ENCODE measurements around the gene P3H1.

P3H1 gene

GRCh38 chr1:42777852-42778251 lies 11.0 kb upstream of the P3H1 start:
- H3K36me3 ChIP-seq (ENCODE audit: control insufficient read depth in 2 of 2, insufficient read depth in 1 of 2, low read length in 2 of 2): peaks cover 11 to 93% of the 10 kb centered on the region in 2 experiments; a peak in 2 of 3 replicates
- H3K9me3 ChIP-seq (ENCODE audit: control insufficient read depth, insufficient read depth, low read depth, low read length): no peaks in the 10 kb centered on the region
- TF ChIP-seq ZSCAN5A (tag by site-specific recombination; IDR thresholded peaks at IDR 0.05) (no peak), CTCF (tag by site-specific recombination; IDR thresholded peaks at IDR 0.05) (peak; percentile 64), ZNF843 (tag by site-specific recombination; IDR thresholded peaks at IDR 0.05) (no peak), ZNF18 (tag by site-specific recombination; IDR thresholded peaks at IDR 0.05) (no peak), ZNF624 (tag by site-specific recombination; IDR thresholded peaks at IDR 0.05) (no peak), HOXC10 (CRISPR knock-in tag; IDR thresholded peaks at IDR 0.05) (no peak), ZNF112 (tag by site-specific recombination; IDR thresholded peaks at IDR 0.05) (no peak), PRDM4 (tag by site-specific recombination; IDR thresholded peaks at IDR 0.05) (peak; percentile 44; the same call in 1 of the 2 replicates), ZNF654 (tag by site-specific recombination; IDR thresholded peaks at IDR 0.05; ENCODE audit: low read depth) (peak; percentile 62)
- POLR2A ChIA-PET: interaction anchor here (1.4 kb wide), 1 partner anchor 11 kb away, joined by 6 read pairs; the partner anchor contains the start of genes C1orf50 and P3H1
- H3K4me3 ChIP-seq (ENCODE audit: low read depth, low read length): no peak overlapping the region
- H3K27ac ChIP-seq (ENCODE audit: extremely low read depth, low read depth, low read length): no peak overlapping the region
- CTCF ChIA-PET: interaction anchor here (0.6 to 5.0 kb wide), 22 partner anchors 10 to 298 kb away, joined by 3 to 79 read pairs (median 6); partner anchors contain the start of genes C1orf50 and P3H1
- H3K4me1 ChIP-seq (ENCODE audit: control insufficient read depth, insufficient read depth, low read length): no peaks in the 10 kb centered on the region

GRCh38 chr1:42776502-42776901 lies 9.7 kb upstream of the P3H1 start:
- Histone ChIP-seq H3K9me3 (ENCODE audit: control insufficient read depth, insufficient read depth, low read depth, low read length) (no peaks in the 10 kb centered on the region), H3K4me1 (ENCODE audit: control insufficient read depth, insufficient read depth, low read length) (no peaks in the 10 kb centered on the region), H3K4me3 (ENCODE audit: low read depth, low read length) (no peak overlapping the region), H3K36me3 (ENCODE audit: control insufficient read depth in 2 of 2, insufficient read depth in 1 of 2, low read length in 2 of 2) (peaks cover 20 to 84% of the 10 kb centered on the region in 2 experiments; a peak in 2 of 3 replicates), H3K27ac (ENCODE audit: extremely low read depth, low read depth, low read length) (no peak overlapping the region)
- TF ChIP-seq ZNF37A (tag by site-specific recombination; IDR thresholded peaks at IDR 0.05): no peak
- TF ChIP-seq ZSCAN18 (tag by site-specific recombination; IDR thresholded peaks at IDR 0.05): no peak
- no peak for TF ChIP-seq ZBTB8A (tag by site-specific recombination; IDR thresholded peaks at IDR 0.05)
- TF ChIP-seq ZNF138 (tag by site-specific recombination; IDR thresholded peaks at IDR 0.05; ENCODE audit: borderline replicate concordance): no peak
- no peak for TF ChIP-seq ZNF341 (tag by site-specific recombination; IDR thresholded peaks at IDR 0.05; ENCODE audit: low read depth)
- TF ChIP-seq ZFP69B (tag by site-specific recombination; IDR thresholded peaks at IDR 0.05): no peak
- no peak for TF ChIP-seq ZNF398 (tag by site-specific recombination; IDR thresholded peaks at IDR 0.05)
- no peak for TF ChIP-seq ZNF416 (tag by site-specific recombination; IDR thresholded peaks at IDR 0.05)
- TF ChIP-seq ZNF830 (tag by site-specific recombination; IDR thresholded peaks at IDR 0.05; ENCODE audit: low read depth): no peak
- no peak for TF ChIP-seq ZXDB (tag by site-specific recombination; IDR thresholded peaks at IDR 0.05)
- no peak for TF ChIP-seq ZNF768 (tag by site-specific recombination; IDR thresholded peaks at IDR 0.05)
- no peak for TF ChIP-seq ZNF747 (tag by site-specific recombination; IDR thresholded peaks at IDR 0.05)
- no peak for TF ChIP-seq ZSCAN30 (tag by site-specific recombination; IDR thresholded peaks at IDR 0.05)
- POLR2A ChIA-PET: interaction anchor here (1.9 kb wide), 1 partner anchor 9 kb away, joined by 13 read pairs; the partner anchor contains the start of genes C1orf50 and P3H1
- CTCF ChIA-PET: interaction anchor here (0.5 to 5.0 kb wide), 8 partner anchors 9 to 438 kb away, joined by 3 to 79 read pairs (median 10); partner anchors contain the start of genes C1orf50 and P3H1
